Left renal cortex interstitium (tissue), 4 donors: ENCODE data around the gene CCM2. TPM values are rescaled to one million over a fixed set of nuclear protein-coding genes. Genes with fewer than 3 reads are reported as not detected.
"Not testable (repeated sequence)": the region's sequence is repeated elsewhere in the genome, so short reads cannot be mapped to it uniquely, and the experiment has no call there.

ENCODE experiments used
- DNase-seq, 4 donors: peaks; one replicate each; pipeline ENCODE4 v3.0.0-alpha.2; 2013; ENCODE audit warnings: low read depth in 4 of 4, low spot score in 2 of 4, missing footprints in 1 of 4
- polyA plus RNA-seq, 4 donors: library from polyadenylated mRNA; unstranded; fragments of 120-200 nt; gene quantifications; one replicate each; pipeline ENCODE4 v1.2.1, GENCODE V29; 2013; ENCODE audit not compliant: insufficient read length in 4 of 4

Gene CCM2
- polyA plus RNA-seq, 4 donors, result 23.1 to 32.6 (median 29.4) TPM

GRCh38 chr7:45028138-45028919 is 28.3 kb downstream of the CCM2 start:
- DNase-seq, result no peak

- no peak for DNase-seq
Observed at GRCh38 chr7:45028920-45029344, 28.9 kb downstream of the CCM2 start.

DNA sequence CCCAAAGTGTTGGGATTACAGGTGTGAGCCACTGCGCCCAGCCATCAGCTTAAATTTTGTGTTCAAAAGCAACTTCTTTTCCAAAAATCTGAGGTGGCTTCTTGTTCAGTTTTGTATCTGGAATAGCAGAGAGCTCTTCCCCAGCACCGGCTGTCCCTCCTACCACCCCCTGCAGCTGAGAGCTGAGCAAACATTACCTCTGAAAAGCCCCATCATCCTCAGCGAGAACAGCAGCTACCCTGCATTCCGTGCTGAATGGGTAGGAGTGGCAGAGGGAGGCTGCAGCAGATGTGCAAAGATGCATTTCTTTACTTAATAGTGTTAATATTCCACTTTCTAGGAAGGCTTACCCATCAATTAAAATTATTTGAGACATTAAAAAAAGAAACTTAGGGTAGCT is 31.8 kb downstream of the CCM2 start:
- DNase-seq, result no peak

DNA sequence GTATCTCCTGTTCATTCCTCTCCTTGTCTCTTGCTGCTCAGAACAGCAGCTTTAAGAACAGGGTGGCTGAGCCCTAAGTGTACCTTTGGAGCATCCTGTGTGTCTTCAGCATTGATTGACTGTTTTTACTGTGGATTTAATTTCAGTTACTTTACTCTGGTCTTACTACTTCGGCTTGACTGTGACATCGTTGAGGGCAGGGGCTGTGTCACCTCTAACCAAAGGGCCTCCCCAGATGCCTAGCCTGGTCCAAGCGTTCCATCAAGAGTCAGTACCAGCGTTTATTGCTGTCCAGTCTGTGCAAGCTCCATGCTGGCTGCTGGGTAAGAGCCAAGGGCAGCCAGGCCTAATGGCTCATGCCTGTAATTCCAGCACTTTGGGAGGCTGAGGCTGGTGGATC is 32.4 kb downstream of the CCM2 start:
- DNase-seq, result no peak

GRCh38 chr7:45033261-45033930 is 33.4 kb downstream of the CCM2 start:
- DNase-seq, result no peak

DNA sequence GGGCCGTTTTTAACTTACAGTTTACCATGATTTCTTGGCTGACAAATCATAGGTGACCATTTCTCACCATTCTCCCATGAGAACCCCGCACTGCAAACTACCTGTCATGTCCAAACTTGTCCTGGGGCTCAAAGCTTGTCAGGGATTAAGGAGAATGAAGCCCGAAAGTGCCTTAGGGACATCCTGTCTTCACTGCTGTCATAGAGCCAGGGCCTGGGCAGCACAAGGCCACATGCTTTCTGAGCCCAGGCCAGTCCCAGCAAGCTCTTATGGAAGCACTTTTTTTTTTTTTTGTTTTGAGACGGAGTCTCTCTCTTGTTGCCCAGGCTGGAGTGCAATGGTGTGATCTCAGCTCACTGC is 33.9 kb downstream of the CCM2 start:
- no peak for DNase-seq

DNA sequence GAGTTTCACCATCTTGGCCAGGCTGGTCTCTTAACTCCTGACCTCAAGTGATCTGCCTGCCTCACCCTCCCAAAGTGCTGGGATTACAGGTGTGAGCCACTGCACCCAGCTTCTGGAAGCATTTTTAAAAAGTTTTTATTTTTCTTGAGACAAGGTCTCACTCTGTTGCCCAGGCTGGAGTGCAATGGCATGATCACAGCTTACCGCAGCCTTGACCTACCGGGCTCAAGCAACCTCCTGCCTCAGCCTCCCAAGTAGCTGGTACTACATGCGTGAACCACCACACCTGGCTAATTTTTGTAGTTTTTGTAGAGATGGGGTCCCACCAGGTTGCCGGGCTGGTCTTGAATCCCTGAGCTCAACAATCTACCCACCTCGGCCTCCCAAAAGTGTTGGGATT is 34.7 kb downstream of the CCM2 start:
- DNase-seq, result not testable (repeated sequence)

GRCh38 chr7:45035371-45035770 is 35.4 kb downstream of the CCM2 start:
- DNase-seq, result no peak

DNA sequence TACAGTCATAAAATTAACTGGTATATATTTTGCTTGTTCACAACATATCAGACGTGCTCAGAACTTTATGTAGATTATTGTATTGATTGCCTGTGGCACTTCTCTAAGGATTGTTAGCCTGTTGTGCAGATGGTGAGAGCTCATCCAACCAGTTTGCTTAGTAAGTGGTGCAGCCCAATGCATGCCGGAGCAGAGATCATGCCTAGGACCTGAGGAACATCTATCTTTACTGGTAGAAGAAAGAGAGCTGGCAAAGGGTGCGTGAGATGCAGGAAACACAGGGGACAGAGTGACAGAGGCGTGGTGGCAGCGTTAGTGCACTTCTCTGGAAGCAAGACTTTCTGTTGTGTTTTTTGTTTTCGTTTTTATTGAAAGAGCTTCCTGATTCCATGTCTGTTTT is 35.9 kb downstream of the CCM2 start:
- DNase-seq, result no peak

DNA sequence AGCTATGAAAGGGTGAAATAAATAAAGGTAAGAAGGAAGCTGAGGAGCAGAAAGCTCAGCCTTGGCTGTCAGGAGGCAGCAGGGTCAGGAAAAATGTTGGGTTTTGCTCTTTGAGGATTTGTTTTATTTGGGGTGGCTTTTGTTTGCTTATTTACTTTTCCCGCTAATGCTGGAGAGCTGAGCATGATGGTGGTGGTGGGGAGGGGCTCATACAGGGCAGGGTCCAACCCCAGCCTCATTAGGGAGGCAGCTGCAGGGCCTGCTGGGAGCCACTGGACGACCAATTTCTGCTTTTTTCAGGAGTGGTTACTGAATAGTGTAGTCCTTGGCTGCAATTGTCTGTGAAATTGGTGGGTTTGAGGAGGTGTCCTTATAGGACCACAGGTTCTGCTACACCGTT is 36.3 kb downstream of the CCM2 start:
- DNase-seq, result no peak

DNA sequence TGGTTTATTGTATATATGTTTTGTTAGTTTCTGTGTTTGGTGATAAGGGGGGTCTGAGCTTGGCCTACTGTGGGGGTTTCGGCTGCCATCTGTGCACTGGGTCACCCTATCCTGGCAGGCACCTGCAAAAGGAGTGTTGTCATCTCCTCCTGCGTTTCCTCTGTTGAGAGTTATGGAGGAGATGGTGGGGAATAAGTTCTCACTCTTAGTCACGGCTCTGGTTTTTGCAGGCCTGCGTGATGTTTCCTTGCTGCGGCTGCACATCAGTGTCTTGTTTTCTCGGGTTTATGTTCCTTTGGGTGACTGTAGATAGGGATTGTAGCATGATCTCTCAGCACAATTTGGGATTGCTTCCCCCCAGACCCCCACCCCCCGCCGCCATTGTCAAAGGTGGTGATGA is 36.8 kb downstream of the CCM2 start:
- DNase-seq, result no peak

GRCh38 chr7:45037876-45038275 is 37.9 kb downstream of the CCM2 start:
- no peak for DNase-seq

DNA sequence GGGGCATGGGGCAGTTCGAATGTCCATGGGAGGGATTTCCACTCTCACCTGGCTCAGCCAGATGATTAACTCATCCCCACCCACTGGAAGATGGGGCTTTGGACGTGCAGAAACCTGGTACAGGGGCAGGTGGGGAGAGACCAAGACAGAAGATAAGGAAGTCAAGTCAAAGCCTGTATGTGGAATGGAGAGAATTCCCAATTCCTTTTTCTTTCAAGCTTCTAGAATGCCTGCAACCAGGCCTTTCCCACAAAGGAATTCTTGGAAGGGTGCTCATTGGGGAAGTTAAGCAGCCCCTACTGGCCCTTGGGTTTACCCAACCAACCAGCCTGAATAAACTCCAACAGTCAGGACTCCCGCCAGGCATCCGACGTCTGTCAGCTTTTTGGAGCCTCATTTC is 39.1 kb downstream of the CCM2 start:
- DNase-seq, result no peak

- DNase-seq, result no peak
Observed at GRCh38 chr7:45044338-45044737, 44.3 kb downstream of the CCM2 start.

DNA sequence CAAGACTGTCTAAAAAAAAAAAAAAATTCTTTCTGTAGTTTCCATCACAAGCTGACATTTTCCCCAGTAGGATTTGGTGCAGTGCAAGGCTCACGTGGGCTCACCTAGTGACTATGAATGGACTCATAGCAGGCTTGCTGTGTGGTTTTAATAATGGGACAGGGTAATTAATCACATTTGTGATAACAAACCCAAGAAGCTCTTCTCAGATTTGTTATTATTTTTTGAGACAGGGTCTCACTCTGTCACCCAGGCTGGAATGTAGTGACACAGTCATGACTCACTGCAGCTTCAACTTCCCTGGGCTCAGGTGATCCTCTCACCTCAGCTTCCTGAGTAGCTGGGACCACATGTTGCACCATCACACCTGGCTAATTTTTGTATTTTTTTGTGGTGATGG is 48.7 kb downstream of the CCM2 start:
- DNase-seq, result no peak

- no peak for DNase-seq
Observed at GRCh38 chr7:45050198-45050597, 50.2 kb downstream of the CCM2 start.

- DNase-seq, result no peak
Observed at GRCh38 chr7:45052011-45052410, 52.0 kb downstream of the CCM2 start.

DNA sequence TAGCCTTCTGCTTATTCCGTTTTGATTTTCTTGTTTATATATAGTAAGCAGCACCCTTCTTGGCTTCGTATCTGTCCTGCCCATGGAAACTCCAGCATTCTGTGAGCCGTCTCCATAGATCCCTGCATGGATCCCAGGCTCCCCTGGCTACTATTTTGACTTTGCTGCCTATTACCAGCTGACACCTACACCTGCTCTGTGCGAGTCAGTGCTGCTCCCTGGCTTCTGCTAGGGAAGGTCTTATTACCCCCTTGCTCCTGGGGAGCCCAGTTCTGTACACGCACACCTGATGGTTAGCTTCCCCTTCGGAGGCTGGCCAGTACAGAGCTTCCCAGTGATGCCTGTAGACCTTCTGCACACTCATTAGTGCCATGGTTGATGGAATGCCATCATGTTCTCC is 53.4 kb downstream of the CCM2 start:
- DNase-seq, result no peak

DNA sequence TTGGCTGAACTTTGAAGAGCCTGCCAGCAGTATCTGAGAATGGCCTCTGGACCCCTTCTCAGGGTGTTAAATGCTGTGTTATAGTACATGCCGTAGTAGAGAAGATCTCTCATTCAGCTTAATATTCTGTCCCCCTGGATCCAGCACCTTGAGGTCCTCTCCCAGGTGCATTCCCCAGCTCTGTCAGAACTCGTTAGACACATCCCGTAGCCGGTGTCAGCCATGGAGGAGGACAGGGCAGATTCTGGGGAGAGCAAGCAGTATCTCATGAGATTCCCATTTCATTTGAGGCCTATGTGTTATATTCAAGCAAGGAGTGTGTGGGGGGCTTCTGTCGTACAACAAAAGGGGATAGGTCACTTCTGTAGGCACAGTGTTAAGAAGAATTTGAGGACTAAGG is 53.9 kb downstream of the CCM2 start:
- DNase-seq, result no peak

DNA sequence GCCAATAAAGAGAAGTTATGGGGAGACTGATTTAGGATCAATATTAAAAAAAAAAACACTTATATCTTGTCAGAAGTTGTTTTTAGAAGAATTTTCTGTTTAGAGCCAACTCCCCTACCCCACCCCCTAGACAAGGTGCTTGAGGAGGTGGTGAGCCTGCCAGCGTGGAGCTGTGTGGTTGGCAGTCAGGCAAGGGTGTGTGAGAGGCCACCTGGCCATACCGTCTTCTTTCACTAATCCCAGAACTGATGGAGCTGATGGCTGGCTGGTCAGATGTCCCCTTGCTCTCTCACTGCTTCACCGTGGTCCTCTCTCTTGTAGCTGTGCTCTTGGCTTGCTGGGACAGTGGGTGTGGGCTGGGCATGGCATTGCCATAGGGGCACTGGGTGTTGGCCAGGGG is 54.4 kb downstream of the CCM2 start:
- no peak for DNase-seq

- DNase-seq, result no peak
Observed at GRCh38 chr7:45055016-45055415, 55.0 kb downstream of the CCM2 start.

- no peak for DNase-seq
Observed at GRCh38 chr7:45055594-45056219, 55.7 kb downstream of the CCM2 start.
